Vagina (tissue), 2 donors: ENCODE data around the gene RFX6. TPM values are rescaled to one million over a fixed set of nuclear protein-coding genes. Genes with fewer than 3 reads are reported as not detected.

ENCODE experiments used
- DNase-seq, 2 donors: peaks; one replicate each; pipeline ENCODE4 v3.0.0-alpha.2; 2017; ENCODE audit errors: extremely low spot score in 2 of 2
- H3K27ac ChIP-seq: fragments of 200-600 bp; sonication (generic); one replicate; pipeline ENCODE4 v1.5.1; 2019
- H3K27me3 ChIP-seq: fragments of 200-600 bp; sonication (generic); one replicate; pipeline ENCODE4 v1.5.1; 2019
- H3K36me3 ChIP-seq, 2 donors: fragments of 200-600 bp; sonication (generic); one replicate each; pipeline ENCODE4 v1.5.1; 2017 to 2019
- H3K4me1 ChIP-seq: fragments of 200-600 bp; sonication (generic); one replicate; pipeline ENCODE4 v1.5.1; 2019
- H3K4me3 ChIP-seq, 2 donors: fragments of 200-600 bp; sonication (generic); 1 replicate in 1 of 2; 2 replicates in 1 of 2; pipeline ENCODE4 v1.5.1; 2016 to 2019
- H3K9me3 ChIP-seq: fragments of 200-600 bp; sonication (generic); one replicate; pipeline ENCODE4 v1.5.1; 2019
- CTCF ChIP-seq, 3 experiments: fragments of 450-650 bp in 2 of 3; fragments of 200-600 bp in 1 of 3; sonication (generic) in 1 of 3; IDR thresholded peaks; one replicate each; pipeline ENCODE4 v1.5.1; 2017 to 2019; ENCODE audit warnings: antibody characterized with exemption in 3 of 3, mild to moderate bottlenecking in 2 of 3, moderate library complexity in 2 of 3
- POLR2A ChIP-seq, 2 donors: fragments of 450-650 bp; IDR thresholded peaks; one replicate each; pipeline ENCODE4 v1.6.1; 2017; ENCODE audit warnings: antibody characterized with exemption in 2 of 2, mild to moderate bottlenecking in 2 of 2, moderate library complexity in 2 of 2
- POLR2AphosphoS5 ChIP-seq, 2 donors: sonication (generic); formaldehyde crosslinking; IDR thresholded peaks; one replicate each; pipeline ENCODE4 v1.9.0; 2017; ENCODE audit warnings: antibody characterized with exemption in 2 of 2, mild to moderate bottlenecking in 2 of 2, low read depth in 1 of 2; ENCODE audit not compliant: insufficient read depth in 1 of 2
- intact Hi-C: fragments of 100-400 bp; cut with DNase I; formaldehyde crosslinking; loops from one replicate; pipeline ENCODE4 v1.15.1; 2023
- total RNA-seq: library from RNA; depleted of rRNA; stranded (reverse); fragments of >200 nt; gene quantifications from one replicate; pipeline ENCODE4 v1.2.3, GENCODE V29; 2016

The RFX6 gene
- total RNA-seq, 1 donor from 2014 or later = not detected

GRCh38 chr6:116948533-116949304 lies 71.7 kb downstream of the RFX6 start:
- no peaks in the 10 kb centered on the region for H3K9me3 ChIP-seq
- TF ChIP-seq POLR2A (IDR thresholded peaks at IDR 0.05) (no peak), CTCF (IDR thresholded peaks at IDR 0.05) (no peak), POLR2AphosphoS5 (IDR thresholded peaks at IDR 0.05; ENCODE audit: insufficient read depth in 1 of 2, low read depth in 1 of 2) (no peak)
- intact Hi-C loops = no loop called here
- H3K36me3 ChIP-seq = no peaks in the 10 kb centered on the region
- no peak overlapping the region for H3K4me3 ChIP-seq
- no peaks in the 10 kb centered on the region for H3K27me3 ChIP-seq
- no peak for DNase-seq
- no peaks in the 10 kb centered on the region for H3K4me1 ChIP-seq
- H3K27ac ChIP-seq = no peak overlapping the region

- Histone ChIP-seq H3K4me3 (no peak overlapping the region), H3K27me3 (no peaks in the 10 kb centered on the region)
- intact Hi-C loops = no loop called here
These were observed 72.9 kb downstream of the RFX6 start for GRCh38 chr6:116949964-116950363.

GRCh38 chr6:116954335-116954734 lies 77.3 kb downstream of the RFX6 start:
- intact Hi-C loops = no loop called here

More at GRCh38 chr6:116949964-116950363, 72.9 kb downstream of the RFX6 start:
- Histone ChIP-seq H3K27ac (no peak overlapping the region), H3K36me3 (no peaks in the 10 kb centered on the region), H3K9me3 (no peaks in the 10 kb centered on the region), H3K4me1 (no peaks in the 10 kb centered on the region)
- no peak for DNase-seq
- TF ChIP-seq CTCF (IDR thresholded peaks at IDR 0.05) (no peak), POLR2AphosphoS5 (IDR thresholded peaks at IDR 0.05; ENCODE audit: insufficient read depth in 1 of 2, low read depth in 1 of 2) (no peak), POLR2A (IDR thresholded peaks at IDR 0.05) (no peak)

GRCh38 chr6:116954938-116955337 lies 77.9 kb downstream of the RFX6 start:
- no peak for TF ChIP-seq POLR2AphosphoS5 (IDR thresholded peaks at IDR 0.05; ENCODE audit: insufficient read depth in 1 of 2, low read depth in 1 of 2)
- TF ChIP-seq CTCF (IDR thresholded peaks at IDR 0.05) = no peak
- TF ChIP-seq POLR2A (IDR thresholded peaks at IDR 0.05) = no peak
- intact Hi-C loops = no loop called here
- H3K4me1 ChIP-seq = no peaks in the 10 kb centered on the region
- H3K9me3 ChIP-seq = no peaks in the 10 kb centered on the region
- no peak overlapping the region for H3K4me3 ChIP-seq
- no peaks in the 10 kb centered on the region for H3K27me3 ChIP-seq
- H3K36me3 ChIP-seq = no peaks in the 10 kb centered on the region
- no peak overlapping the region for H3K27ac ChIP-seq
- DNase-seq = no peak

More at GRCh38 chr6:116954335-116954734, 77.3 kb downstream of the RFX6 start:
- Histone ChIP-seq H3K4me1 (no peaks in the 10 kb centered on the region), H3K36me3 (no peaks in the 10 kb centered on the region), H3K27me3 (no peaks in the 10 kb centered on the region), H3K4me3 (no peak overlapping the region), H3K27ac (no peak overlapping the region), H3K9me3 (no peaks in the 10 kb centered on the region)
- TF ChIP-seq POLR2A (IDR thresholded peaks at IDR 0.05) (no peak), POLR2AphosphoS5 (IDR thresholded peaks at IDR 0.05; ENCODE audit: insufficient read depth in 1 of 2, low read depth in 1 of 2) (no peak), CTCF (IDR thresholded peaks at IDR 0.05) (no peak)
- DNase-seq = no peak

- TF ChIP-seq POLR2AphosphoS5 (IDR thresholded peaks at IDR 0.05; ENCODE audit: insufficient read depth in 1 of 2, low read depth in 1 of 2) (no peak), CTCF (IDR thresholded peaks at IDR 0.05) (no peak), POLR2A (IDR thresholded peaks at IDR 0.05) (no peak)
- Histone ChIP-seq H3K9me3 (no peaks in the 10 kb centered on the region), H3K27ac (no peak overlapping the region), H3K4me3 (no peak overlapping the region), H3K4me1 (no peaks in the 10 kb centered on the region), H3K36me3 (no peaks in the 10 kb centered on the region), H3K27me3 (no peaks in the 10 kb centered on the region)
- intact Hi-C loops = no loop called here
- DNase-seq = no peak
These were observed 78.7 kb downstream of the RFX6 start for GRCh38 chr6:116955773-116956172.
